Lower lobe of right lung (tissue), 2 donors: ENCODE data around the gene C2orf76. TPM values are rescaled to one million over a fixed set of nuclear protein-coding genes. Genes with fewer than 3 reads are reported as not detected.
"Not testable (repeated sequence)": the region's sequence is repeated elsewhere in the genome, so short reads cannot be mapped to it uniquely, and the experiment has no call there.

Experiments used
- ATAC-seq, 2 donors: fragments of 200-7000 bp; cut with Tn5 transposase; one replicate each; pipeline ENCODE4 v1.9.1; 2020 to 2022; ENCODE audit warnings: mild to moderate bottlenecking in 2 of 2, moderate library complexity in 2 of 2
- DNase-seq: peaks from one replicate; pipeline ENCODE4 v3.0.0-alpha.2; 2020
- H3K27ac ChIP-seq: fragments of 200-600 bp; one replicate; pipeline ENCODE4 v1.8.0; 2022
- H3K27me3 ChIP-seq: fragments of 200-600 bp; one replicate; pipeline ENCODE4 v1.8.0; 2022; ENCODE audit warnings: low read depth
- H3K36me3 ChIP-seq: fragments of 200-600 bp; one replicate; pipeline ENCODE4 v1.8.0; 2022; ENCODE audit warnings: mild to moderate bottlenecking
- H3K4me1 ChIP-seq: fragments of 200-600 bp; one replicate; pipeline ENCODE4 v1.8.0; 2022
- H3K4me3 ChIP-seq: fragments of 200-600 bp; one replicate; pipeline ENCODE4 v1.8.0; 2022; ENCODE audit warnings: mild to moderate bottlenecking
- H3K9me3 ChIP-seq: fragments of 200-600 bp; one replicate; pipeline ENCODE4 v1.8.0; 2022
- intact Hi-C: fragments of 100-400 bp; cut with DNase I; formaldehyde crosslinking; loops from one replicate; pipeline ENCODE4 v1.11.0; 2022
- total RNA-seq: library from RNA; stranded (reverse); fragmentation: NEBNext Ultra II Directional; extraction: Animal tissue kit (Norgen Biotek cat#: 25700); gene quantifications from one replicate; pipeline ENCODE4 v1.2.1, GENCODE V29; 2021
- TF ChIP-seq, protein P1 (sequence below): fragments of 200-600 bp; IDR thresholded peaks from one replicate; pipeline ENCODE4 v1.8.0; 2022; ENCODE audit warnings: antibody characterized with exemption, mild to moderate bottlenecking
- donor health status: DM: no; HTN: yes; CAD: no; lungs with severe emphysema.

Gene C2orf76
- total RNA-seq, 1 donor from 2014 or later, result 11.6 TPM

GRCh38 chr2:119407430-119408220, 41.0 kb upstream of the C2orf76 start:
- H3K27ac ChIP-seq, result no peak overlapping the region

DNA sequence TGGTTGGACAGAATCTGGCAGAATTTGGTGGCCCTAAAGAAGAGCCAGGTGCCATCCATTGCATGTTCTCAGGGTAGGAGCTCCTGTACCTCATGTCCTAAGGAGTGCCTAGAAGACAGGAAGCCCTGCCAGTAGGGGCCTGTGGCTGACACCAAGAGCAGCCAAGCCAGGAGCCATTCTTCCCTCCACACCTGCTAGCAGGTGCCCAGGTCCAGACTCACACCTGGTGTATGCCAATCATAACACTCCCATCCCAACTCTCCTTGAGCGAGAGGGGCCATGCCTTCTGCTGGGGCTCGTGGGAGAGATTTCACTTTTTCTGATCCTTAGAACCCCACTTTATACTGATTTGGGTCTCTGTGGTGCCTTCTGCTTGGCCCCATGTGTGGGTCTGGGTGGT, 38.5 kb upstream of the C2orf76 start:
- Histone ChIP-seq H3K27ac (no peak overlapping the region), H3K9me3 (no peaks in the 10 kb centered on the region), H3K36me3 (no peaks in the 10 kb centered on the region), H3K4me3 (no peak overlapping the region), H3K4me1 (peaks cover 12% of the 10 kb centered on the region), H3K27me3 (no peaks in the 10 kb centered on the region)
- ATAC-seq (no peak), DNase-seq (no peak)
- intact Hi-C loops, result loop anchor here (5.0 kb wide), 1 partner anchor 72 kb away; no protein-coding TSS in a partner anchor
- TF ChIP-seq, protein P1, sequence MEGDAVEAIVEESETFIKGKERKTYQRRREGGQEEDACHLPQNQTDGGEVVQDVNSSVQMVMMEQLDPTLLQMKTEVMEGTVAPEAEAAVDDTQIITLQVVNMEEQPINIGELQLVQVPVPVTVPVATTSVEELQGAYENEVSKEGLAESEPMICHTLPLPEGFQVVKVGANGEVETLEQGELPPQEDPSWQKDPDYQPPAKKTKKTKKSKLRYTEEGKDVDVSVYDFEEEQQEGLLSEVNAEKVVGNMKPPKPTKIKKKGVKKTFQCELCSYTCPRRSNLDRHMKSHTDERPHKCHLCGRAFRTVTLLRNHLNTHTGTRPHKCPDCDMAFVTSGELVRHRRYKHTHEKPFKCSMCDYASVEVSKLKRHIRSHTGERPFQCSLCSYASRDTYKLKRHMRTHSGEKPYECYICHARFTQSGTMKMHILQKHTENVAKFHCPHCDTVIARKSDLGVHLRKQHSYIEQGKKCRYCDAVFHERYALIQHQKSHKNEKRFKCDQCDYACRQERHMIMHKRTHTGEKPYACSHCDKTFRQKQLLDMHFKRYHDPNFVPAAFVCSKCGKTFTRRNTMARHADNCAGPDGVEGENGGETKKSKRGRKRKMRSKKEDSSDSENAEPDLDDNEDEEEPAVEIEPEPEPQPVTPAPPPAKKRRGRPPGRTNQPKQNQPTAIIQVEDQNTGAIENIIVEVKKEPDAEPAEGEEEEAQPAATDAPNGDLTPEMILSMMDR, result no peak

More at GRCh38 chr2:119407430-119408220, 41.0 kb upstream of the C2orf76 start:
- ATAC-seq, result peak; percentile 87
- intact Hi-C loops, result loop anchor here (5.0 kb wide), 1 partner anchor 70 kb away; no protein-coding TSS in a partner anchor
- H3K9me3 ChIP-seq, result no peaks in the 10 kb centered on the region
- H3K4me3 ChIP-seq, result no peak overlapping the region
- H3K4me1 ChIP-seq, result peaks cover 12% of the 10 kb centered on the region
- DNase-seq, result no peak
- no peaks in the 10 kb centered on the region for H3K36me3 ChIP-seq
- TF ChIP-seq, protein P1, result peak; percentile 84
- H3K27me3 ChIP-seq, result no peaks in the 10 kb centered on the region

GRCh38 chr2:119403618-119404017, 37.0 kb upstream of the C2orf76 start:
- H3K4me3 ChIP-seq, H3K9me3 ChIP-seq, H3K36me3 ChIP-seq, intact Hi-C loops, ATAC-seq, H3K27ac ChIP-seq, DNase-seq, H3K27me3 ChIP-seq: not testable (repeated sequence)
- H3K4me1 ChIP-seq, result peaks cover 12% of the 10 kb centered on the region

- no peaks in the 10 kb centered on the region for H3K9me3 ChIP-seq
- no peak for DNase-seq
- TF ChIP-seq, protein P1, result no peak
- intact Hi-C loops, result no loop called here
- H3K4me3 ChIP-seq, result no peak overlapping the region
- H3K27ac ChIP-seq, result peak overlapping the region; percentile 14
- H3K36me3 ChIP-seq, result no peaks in the 10 kb centered on the region
- ATAC-seq, result peak; percentile 77 to 87
- H3K4me1 ChIP-seq, result peaks cover 7% of the 10 kb centered on the region
- no peaks in the 10 kb centered on the region for H3K27me3 ChIP-seq
Observed at GRCh38 chr2:119402645-119403560, 36.3 kb upstream of the C2orf76 start.

GRCh38 chr2:119402106-119402505, 35.5 kb upstream of the C2orf76 start:
- TF ChIP-seq, protein P1, result no peak
- Histone ChIP-seq H3K36me3 (no peaks in the 10 kb centered on the region), H3K4me1 (no peaks in the 10 kb centered on the region), H3K27ac (no peak overlapping the region), H3K4me3 (no peak overlapping the region), H3K9me3 (no peaks in the 10 kb centered on the region), H3K27me3 (no peaks in the 10 kb centered on the region)
- DNase-seq (no peak), ATAC-seq (no peak)
- intact Hi-C loops, result no loop called here
